GM12872 (cell line): ENCODE data around the gene RIMBP2.

Experiments
- TF ChIP-seq, protein P1 (sequence below): IDR thresholded peaks from 3 replicates; pipeline ENCODE4 v1.5.1; 2011; ENCODE audit warnings: low read depth, mild to moderate bottlenecking, low read length, moderate library complexity; ENCODE audit not compliant: insufficient read depth

RIMBP2 gene

DNA sequence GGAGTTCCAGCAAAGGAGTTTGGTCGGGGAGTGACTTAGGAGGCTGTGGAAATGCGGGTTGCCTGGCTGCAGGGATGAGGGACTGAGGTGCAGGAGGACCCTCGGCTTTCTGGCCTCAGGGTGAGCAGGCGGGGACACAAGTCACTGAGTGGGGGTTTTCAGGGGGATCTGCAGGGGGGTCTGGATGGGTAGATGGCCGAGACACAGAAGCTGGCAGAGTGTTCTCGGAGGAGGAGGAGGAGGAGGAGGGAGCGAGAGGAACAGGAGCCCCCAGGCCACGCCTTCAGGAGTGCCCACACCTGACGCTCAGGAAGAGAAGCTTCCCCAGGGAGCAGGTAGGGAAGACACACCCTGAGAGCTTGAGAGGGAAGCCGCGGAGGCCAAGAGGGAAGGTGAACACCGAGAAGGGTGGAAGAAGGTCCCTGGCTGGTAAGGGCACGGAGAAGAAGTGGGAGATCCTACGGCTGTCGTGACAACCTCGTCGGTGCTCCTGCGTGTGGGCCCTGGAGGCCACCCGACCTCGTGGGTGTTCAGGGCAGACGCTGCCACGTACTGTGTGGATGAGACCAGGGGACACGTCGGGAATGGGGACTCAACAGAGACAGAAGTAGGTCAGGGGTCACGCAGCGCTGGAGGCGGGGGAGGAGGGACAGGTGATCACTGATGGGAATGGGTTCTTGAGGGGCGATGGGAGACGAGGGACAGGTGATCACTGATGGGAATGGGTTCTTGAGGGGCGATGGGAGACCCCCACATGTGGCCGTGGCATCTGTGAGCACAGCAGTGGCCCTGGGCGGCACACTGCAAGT, 269.0 kb downstream of the RIMBP2 start:
- TF ChIP-seq, protein P1, sequence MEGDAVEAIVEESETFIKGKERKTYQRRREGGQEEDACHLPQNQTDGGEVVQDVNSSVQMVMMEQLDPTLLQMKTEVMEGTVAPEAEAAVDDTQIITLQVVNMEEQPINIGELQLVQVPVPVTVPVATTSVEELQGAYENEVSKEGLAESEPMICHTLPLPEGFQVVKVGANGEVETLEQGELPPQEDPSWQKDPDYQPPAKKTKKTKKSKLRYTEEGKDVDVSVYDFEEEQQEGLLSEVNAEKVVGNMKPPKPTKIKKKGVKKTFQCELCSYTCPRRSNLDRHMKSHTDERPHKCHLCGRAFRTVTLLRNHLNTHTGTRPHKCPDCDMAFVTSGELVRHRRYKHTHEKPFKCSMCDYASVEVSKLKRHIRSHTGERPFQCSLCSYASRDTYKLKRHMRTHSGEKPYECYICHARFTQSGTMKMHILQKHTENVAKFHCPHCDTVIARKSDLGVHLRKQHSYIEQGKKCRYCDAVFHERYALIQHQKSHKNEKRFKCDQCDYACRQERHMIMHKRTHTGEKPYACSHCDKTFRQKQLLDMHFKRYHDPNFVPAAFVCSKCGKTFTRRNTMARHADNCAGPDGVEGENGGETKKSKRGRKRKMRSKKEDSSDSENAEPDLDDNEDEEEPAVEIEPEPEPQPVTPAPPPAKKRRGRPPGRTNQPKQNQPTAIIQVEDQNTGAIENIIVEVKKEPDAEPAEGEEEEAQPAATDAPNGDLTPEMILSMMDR = no peak

DNA sequence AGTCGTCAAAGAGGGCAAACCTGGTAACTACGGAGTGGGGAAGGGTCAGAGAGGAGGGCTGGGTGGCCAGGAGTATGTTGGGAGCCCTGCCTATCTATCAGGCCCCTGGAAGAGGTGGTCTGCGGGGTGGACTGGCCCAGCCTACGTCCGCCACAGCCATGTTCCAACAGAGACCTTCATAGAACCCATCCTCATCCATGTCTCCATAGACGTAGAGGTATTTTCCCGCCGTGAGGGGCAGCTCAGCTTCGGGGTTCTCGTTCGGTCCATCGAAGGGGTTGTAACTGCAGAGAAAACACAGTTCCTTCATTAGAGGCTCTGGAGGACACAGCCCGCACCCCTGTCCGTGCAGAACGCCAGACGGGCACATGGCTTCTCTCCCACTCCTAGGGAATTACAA, 271.1 kb downstream of the RIMBP2 start:
- TF ChIP-seq, protein P1 = no peak

- TF ChIP-seq, protein P1 = no peak
Observed at GRCh38 chr12:130444061-130444460, 272.0 kb downstream of the RIMBP2 start.

GRCh38 chr12:130441771-130442760, 274.0 kb downstream of the RIMBP2 start:
- TF ChIP-seq, protein P1 = no peak

GRCh38 chr12:130440411-130441080, 275.6 kb downstream of the RIMBP2 start:
- TF ChIP-seq, protein P1 = no peak

DNA sequence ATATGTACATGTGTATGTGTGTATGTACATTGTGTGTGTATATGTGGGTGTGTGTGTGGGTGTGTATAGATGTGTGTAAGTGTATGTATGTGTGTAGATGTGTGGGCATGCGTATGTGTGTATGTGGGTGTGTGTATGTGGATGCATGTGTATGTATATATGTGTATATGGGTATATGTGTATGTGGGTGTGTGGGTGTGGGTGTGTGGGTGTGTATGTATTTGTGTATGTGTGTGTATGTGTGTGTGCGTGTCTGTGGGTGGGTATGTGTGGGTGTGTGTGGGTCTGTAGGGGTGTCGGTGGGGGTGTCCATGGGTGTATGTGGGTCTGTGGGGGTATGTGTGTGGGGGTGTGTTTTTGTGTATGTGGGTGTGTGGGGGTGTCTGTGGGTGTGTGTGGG, 276.8 kb downstream of the RIMBP2 start:
- TF ChIP-seq, protein P1 = no peak

DNA sequence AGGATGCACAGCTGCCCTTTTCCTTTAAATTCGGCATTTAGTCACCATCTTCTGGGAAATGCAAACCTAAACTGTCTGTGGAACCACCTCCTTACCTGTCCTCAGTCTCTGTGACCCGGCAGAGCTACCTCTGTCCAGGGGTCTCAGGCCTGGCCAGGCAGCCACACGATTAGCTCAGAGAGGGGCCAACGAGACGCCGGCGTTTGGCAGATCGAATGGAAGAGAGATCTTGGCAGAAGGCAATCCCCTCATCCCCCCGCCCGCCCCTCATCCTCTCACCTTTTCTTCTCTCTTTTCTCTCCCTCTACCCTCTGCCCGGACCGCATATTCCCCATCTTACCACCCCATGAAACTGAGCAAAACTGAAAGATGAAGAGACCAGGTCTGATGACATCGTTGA, 277.4 kb downstream of the RIMBP2 start:
- TF ChIP-seq, protein P1 = no peak
